H1 (cell line): ENCODE data around the gene CALHM3. TPM values are rescaled to one million over a fixed set of nuclear protein-coding genes. Genes with fewer than 3 reads are reported as not detected.

ENCODE experiments used
- CTCF ChIA-PET: fragments of 300-600 bp; sonication (Branson Sonifier 250); formaldehyde crosslinking; loops from one replicate; lab custom pipeline; 2021; ENCODE audit not compliant: partially characterized antibody; lab: Charles Lee
- POLR2A ChIA-PET: fragments of 300-600 bp; sonication (Branson Sonifier 250); formaldehyde crosslinking; loops from one replicate; lab custom pipeline; 2021; ENCODE audit warnings: inconsistent platforms; ENCODE audit not compliant: partially characterized antibody; lab: Charles Lee
- DNase-seq, 2 experiments: peaks; one replicate each; pipeline versions ENCODE4 v3.0.0 to v3.0.0-alpha.2; 2010 to 2022; ENCODE audit warnings: low spot score in 2 of 2, low read depth in 1 of 2, mixed read lengths in 1 of 2
- FAIRE-seq: peaks from 2 replicates; lab custom pipeline; 2011; peaks lifted over from hg19 to GRCh38; lab: Jason Lieb, UNC
- H2AFZ ChIP-seq: 2 replicates; pipeline ENCODE4 v1.8.1; 2012; ENCODE audit warnings: low read length, inconsistent platforms
- H2AK5ac ChIP-seq: 2 replicates; pipeline ENCODE4 v1.6.1; 2013; ENCODE audit warnings: low read depth, low read length
- H2BK120ac ChIP-seq: replicated peaks from 2 replicates; pipeline ENCODE3; 2013; ENCODE audit warnings: low read depth, low read length, inconsistent platforms
- H2BK12ac ChIP-seq: 2 replicates; pipeline ENCODE4 v1.6.1; 2013; ENCODE audit warnings: low read depth, low read length
- H2BK15ac ChIP-seq: 2 replicates; pipeline ENCODE4 v1.6.1; 2013; ENCODE audit warnings: low read length
- H2BK20ac ChIP-seq: 2 replicates; pipeline ENCODE4 v1.6.1; 2013; ENCODE audit warnings: low read length
- H2BK5ac ChIP-seq: 2 replicates; pipeline ENCODE4 v1.6.1; 2013; ENCODE audit warnings: low read depth, low read length
- H3K14ac ChIP-seq: 2 replicates; pipeline ENCODE4 v1.6.1; 2013; ENCODE audit warnings: inconsistent platforms; ENCODE audit not compliant: insufficient read length
- H3K18ac ChIP-seq: 2 replicates; pipeline ENCODE4 v1.6.1; 2013; ENCODE audit warnings: low read length; ENCODE audit errors: extremely low read depth
- H3K23ac ChIP-seq: 2 replicates; pipeline ENCODE4 v1.6.1; 2013; ENCODE audit warnings: inconsistent platforms; ENCODE audit not compliant: insufficient read length
- H3K23me2 ChIP-seq: 2 replicates; pipeline ENCODE4 v1.6.1; 2013; ENCODE audit warnings: low read depth, low read length
- H3K27ac ChIP-seq: 2 replicates; pipeline ENCODE4 v1.6.1; 2011; ENCODE audit warnings: low read depth, low read length, inconsistent platforms
- H3K27me3 ChIP-seq, 4 experiments: replicated peaks in 1 of 4; 1 replicate in 1 of 4; 2 replicates in 3 of 4; pipeline versions ENCODE4 v1.6.1 to v1.8.1; 2011 to 2013; ENCODE audit warnings: low read length in 3 of 4, mild to moderate bottlenecking in 3 of 4, inconsistent platforms in 2 of 4, mixed read lengths in 2 of 4, moderate library complexity in 1 of 4; ENCODE audit not compliant: control insufficient read depth in 3 of 4, insufficient read depth in 3 of 4; ENCODE audit errors: extremely low read depth in 1 of 4
- H3K36me3 ChIP-seq, 4 experiments: 2 replicates each; pipeline versions ENCODE4 v1.6.1 to v1.8.1; 2011 to 2013; ENCODE audit warnings: mild to moderate bottlenecking in 4 of 4, low read length in 3 of 4, moderate library complexity in 2 of 4, control low read depth in 1 of 4, inconsistent platforms in 1 of 4; ENCODE audit not compliant: insufficient read depth in 4 of 4, control insufficient read depth in 2 of 4
- H3K4ac ChIP-seq: replicated peaks from 2 replicates; pipeline ENCODE3; 2013; ENCODE audit warnings: low read length, low read depth, mixed read lengths, inconsistent platforms; ENCODE audit not compliant: insufficient read length
- H3K4me1 ChIP-seq, 4 experiments: replicated peaks in 1 of 4; 1 replicate in 1 of 4; 2 replicates in 3 of 4; pipeline versions ENCODE4 v1.6.1 to v1.8.1; 2011 to 2013; ENCODE audit warnings: low read length in 3 of 4, inconsistent platforms in 2 of 4, mixed read lengths in 1 of 4; ENCODE audit not compliant: insufficient read depth in 4 of 4, control insufficient read depth in 3 of 4
- H3K4me2 ChIP-seq, 2 experiments: 2 replicates each; pipeline versions ENCODE4 v1.6.1 to v1.8.1; 2011 to 2013; ENCODE audit warnings: low read depth in 2 of 2, low read length in 2 of 2, control low read depth in 1 of 2, inconsistent platforms in 1 of 2, mild to moderate bottlenecking in 1 of 2; ENCODE audit not compliant: insufficient read depth in 1 of 2
- H3K4me3 ChIP-seq, 4 experiments: fragments of 200-600, 300-600 bp in 1 of 4; sonication (generic), shearing (Covaris generic), sonication (Bioruptor Twin) in 1 of 4; 2 replicates each; pipeline versions ENCODE4 v1.5.1 to v1.8.1; 2011 to 2016; ENCODE audit warnings: low read length in 4 of 4, low read depth in 3 of 4, control low read depth in 2 of 4, inconsistent platforms in 2 of 4, mild to moderate bottlenecking in 2 of 4, mixed read lengths in 1 of 4, moderate library complexity in 1 of 4; ENCODE audit not compliant: insufficient read depth in 2 of 4; ENCODE audit errors: extremely low read depth in 1 of 4
- H3K56ac ChIP-seq: replicated peaks from 2 replicates; pipeline ENCODE3; 2013; ENCODE audit warnings: low read depth, mild to moderate bottlenecking, mixed read lengths, low read length, inconsistent platforms; ENCODE audit not compliant: insufficient read length
- H3K79me1 ChIP-seq: 2 replicates; pipeline ENCODE4 v1.6.1; 2013; ENCODE audit warnings: low read depth, low read length, control low read depth
- H3K79me2 ChIP-seq, 2 experiments: 2 replicates each; pipeline versions ENCODE4 v1.6.1 to v1.8.1; 2012 to 2013; ENCODE audit warnings: low read length in 2 of 2, mild to moderate bottlenecking in 2 of 2, inconsistent platforms in 1 of 2; ENCODE audit not compliant: insufficient read depth in 2 of 2, control insufficient read depth in 1 of 2
- H3K9ac ChIP-seq, 4 experiments: replicated peaks in 1 of 4; 1 replicate in 1 of 4; 2 replicates in 3 of 4; pipeline versions ENCODE4 v1.6.1 to v1.8.1; 2011 to 2013; ENCODE audit warnings: low read depth in 3 of 4, low read length in 3 of 4, control low read depth in 2 of 4, mild to moderate bottlenecking in 2 of 4, moderate library complexity in 2 of 4, inconsistent platforms in 1 of 4; ENCODE audit errors: extremely low read depth in 1 of 4
- H3K9me3 ChIP-seq, 2 experiments: 2 replicates each; pipeline versions ENCODE4 v1.6.1 to v1.8.1; 2012 to 2013; ENCODE audit warnings: mild to moderate bottlenecking in 2 of 2, moderate library complexity in 2 of 2, control low read depth in 1 of 2, inconsistent platforms in 1 of 2, low read depth in 1 of 2, low read length in 1 of 2, mixed read lengths in 1 of 2; ENCODE audit not compliant: insufficient read depth in 2 of 2
- H4K20me1 ChIP-seq, 2 experiments: replicated peaks in 1 of 2; 2 replicates each; pipeline versions ENCODE3 to v1.8.1; 2011 to 2013; ENCODE audit warnings: inconsistent platforms in 2 of 2, low read length in 2 of 2, mild to moderate bottlenecking in 1 of 2; ENCODE audit not compliant: insufficient read depth in 2 of 2, control insufficient read depth in 1 of 2
- H4K5ac ChIP-seq: 2 replicates; pipeline ENCODE4 v1.6.1; 2013; ENCODE audit warnings: low read length, low read depth, mixed read lengths, inconsistent platforms; ENCODE audit not compliant: insufficient read length
- H4K8ac ChIP-seq: 2 replicates; pipeline ENCODE4 v1.8.0; 2013; ENCODE audit warnings: mild to moderate bottlenecking, moderate library complexity, low read length, inconsistent platforms; ENCODE audit not compliant: insufficient read depth; ENCODE audit errors: extremely low read depth
- H4K91ac ChIP-seq: replicated peaks from 2 replicates; pipeline ENCODE3; 2013; ENCODE audit warnings: low read length, mixed read lengths, inconsistent platforms; ENCODE audit not compliant: insufficient read length
- ATF2 ChIP-seq: IDR thresholded peaks from 2 replicates; pipeline ENCODE4 v1.6.1; 2012; ENCODE audit warnings: low read length, inconsistent platforms
- ATF3 ChIP-seq: IDR thresholded peaks from 2 replicates; pipeline ENCODE4 v1.6.1; 2011; ENCODE audit warnings: low read depth, mild to moderate bottlenecking, low read length; ENCODE audit not compliant: insufficient read depth
- CTBP2 ChIP-seq: IDR thresholded peaks from 2 replicates; pipeline ENCODE4 v1.7.0; 2011; ENCODE audit warnings: borderline replicate concordance, mild to moderate bottlenecking, moderate library complexity, mixed read lengths, low read length; ENCODE audit not compliant: insufficient read depth, insufficient read length
- CTCF ChIP-seq, 3 experiments: IDR thresholded peaks; 1 replicate in 2 of 3; 2 replicates in 1 of 3; pipeline versions ENCODE4 v1.5.1 to v1.6.1; 2011; ENCODE audit warnings: low read length in 3 of 3, mild to moderate bottlenecking in 3 of 3, inconsistent platforms in 2 of 3, low read depth in 1 of 3, moderate library complexity in 1 of 3; ENCODE audit not compliant: insufficient read depth in 1 of 3; ENCODE audit errors: control extremely low read depth in 1 of 3
- EZH2 ChIP-seq: fragments of 200-600 bp; sonication (generic); IDR thresholded peaks from 2 replicates; pipeline ENCODE4 v1.7.1; 2012; ENCODE audit warnings: low read depth, mild to moderate bottlenecking, moderate library complexity, low read length, inconsistent platforms; ENCODE audit not compliant: severe bottlenecking
- POLR2AphosphoS5 ChIP-seq: IDR thresholded peaks from 2 replicates; pipeline ENCODE4 v1.6.1; 2011; ENCODE audit warnings: low read depth, low read length
- SIN3A ChIP-seq, 2 experiments: IDR thresholded peaks in 1 of 2; conservative IDR thresholded peaks in 1 of 2; 2 replicates each; pipeline ENCODE4 v1.6.1; 2011 to 2012; ENCODE audit warnings: low read length in 2 of 2, improper control_type of control experiment in 1 of 2, low read depth in 1 of 2, mild to moderate bottlenecking in 1 of 2
- WGBS, 2 experiments: shearing (Covaris generic) in 1 of 2; methylation state at CpG; one replicate each; pipeline versions ENCODE4 v1.1.6 to v1.1.7; 2013 to 2015; ENCODE audit warnings: low lambda C conversion rate in 2 of 2, mixed read lengths in 2 of 2, inconsistent platforms in 1 of 2, low coverage in 1 of 2, missing lambda C conversion rate in 1 of 2; ENCODE audit not compliant: insufficient replicate concordance in 2 of 2, insufficient coverage in 1 of 2, insufficient read length in 1 of 2; ENCODE audit errors: extremely low coverage in 1 of 2, missing lambda C conversion rate in 1 of 2; 5-methylcytosine and 5-hydroxymethylcytosine counted together
- polyA plus RNA-seq, 7 experiments: library from polyadenylated mRNA; depleted of rRNA in 3 of 7; stranded (reverse) in 5 of 7; unstranded in 2 of 7; fragments of >200 nt in 5 of 7; fragments of 200-250 nt in 2 of 7; gene quantifications; 1 replicate in 5 of 7; 2 replicates in 1 of 7; 4 replicates in 1 of 7; pipeline versions ENCODE4 v1.2.1 to v1.2.3, GENCODE V29; 2011 to 2013; ENCODE audit warnings: missing spikeins in 2 of 7, mixed read lengths in 2 of 7
- total RNA-seq: library from RNA; stranded (reverse); fragmentation: NEBNext Ultra II Directional; extraction: Animal tissue kit (Norgen Biotek cat#: 25700); gene quantifications from 2 replicates; pipeline ENCODE4 v1.2.1, GENCODE V29; 2021

CALHM3 gene
- total and polyA plus RNA-seq, 2 of the 8 experiments (the other 6 are each of a cell fraction or from before 2014, with no cell fraction given) = 0.17 to 0.60 TPM

DNA sequence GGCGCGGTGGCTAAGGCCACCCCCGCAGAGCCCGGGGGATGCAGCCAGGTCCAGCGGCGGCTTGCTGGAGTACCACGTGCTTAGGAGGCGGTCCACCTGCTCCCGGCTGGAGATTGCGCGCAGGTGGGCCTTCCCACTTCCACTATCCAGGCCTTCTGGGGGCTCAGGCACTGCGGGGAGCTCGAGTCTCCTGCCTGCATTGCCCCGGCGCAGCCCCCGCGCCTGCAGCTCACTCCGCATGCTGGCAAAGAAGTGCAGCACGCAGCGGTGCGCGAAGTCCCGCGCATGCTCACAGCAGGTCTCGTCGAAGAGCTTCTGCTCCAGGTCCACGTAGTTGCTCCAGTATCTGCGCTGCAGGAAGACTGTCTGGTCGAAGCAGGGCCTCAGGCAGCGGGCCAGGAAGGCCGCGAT is 5.8 kb downstream of the CALHM3 start:
- DNase-seq (no peak), FAIRE-seq (no peak)
- Histone ChIP-seq H3K9me3 (no peaks in the 10 kb centered on the region), H3K4me2 (no peak overlapping the region), H3K4me3 (no peak overlapping the region), H3K4ac (no peak overlapping the region), H3K36me3 (no peaks in the 10 kb centered on the region), H2AK5ac (no peak overlapping the region), H2BK5ac (no peak overlapping the region), H3K27me3 (no peaks in the 10 kb centered on the region; a peak in 2 of 7 replicates), H3K27ac (no peak overlapping the region), H4K5ac (no peak overlapping the region), H3K79me2 (no peaks in the 10 kb centered on the region), H2BK120ac (no peak overlapping the region), H4K8ac (peak overlapping the region; percentile 9; the same call in 1 of the 2 replicates), H2BK15ac (0 out of 2 replicates have a peak overlapping the region, but pooled peaks have one; percentile 29), H2BK12ac (no peak overlapping the region), H4K20me1 (no peaks in the 10 kb centered on the region), H3K18ac (no peak overlapping the region), H3K4me1 (peaks cover 0 to 16% (median 11%) of the 10 kb centered on the region in 4 experiments; a peak in 6 of 7 replicates), H3K9ac (no peak overlapping the region), H2AFZ (no peak overlapping the region), H3K23me2 (peaks cover 4% of the 10 kb centered on the region; the same call in 1 of the 2 replicates), H3K56ac (no peak overlapping the region), H3K23ac (no peak overlapping the region), H2BK20ac (no peak overlapping the region), H3K79me1 (no peaks in the 10 kb centered on the region), H4K91ac (peak overlapping the region; percentile 44), H3K14ac (no peak overlapping the region)
- ChIA-PET CTCF (interaction anchor here (0.5 to 9.0 kb wide), 5 partner anchors 12 to 358 kb away, joined by 4 to 71 read pairs (median 6); no protein-coding TSS in a partner anchor), POLR2A (interaction anchor here (1.6 to 1.8 kb wide), 2 partner anchors 18 to 21 kb away, joined by 3 to 4 read pairs; partner anchors contain the start of gene CALHM2)
- 96% methylated on average over 32 of the region's 32 CpGs; no CpG with 5 or more reads in 1 of the 2 experiments for WGBS, 2 experiments
- no peak for TF ChIP-seq CTBP2
- no peak for TF ChIP-seq ATF3
- TF ChIP-seq EZH2 = no peak
- TF ChIP-seq ATF2 = no peak
- TF ChIP-seq CTCF (IDR thresholded peaks at IDR 0.05; ENCODE audit: control extremely low read depth in 1 of 3, insufficient read depth in 1 of 3, low read depth in 1 of 3, low read length in 3 of 3) = no peak
- TF ChIP-seq SIN3A (conservative IDR thresholded peaks at IDR 0.05 in 1 of 2, IDR thresholded peaks at IDR 0.05 in 1 of 2; ENCODE audit: low read depth in 1 of 2, low read length in 2 of 2) = no peak
- no peak for TF ChIP-seq POLR2AphosphoS5
